ENCODE results near the gene MEAF6. TPM values are rescaled to one million over a fixed set of nuclear protein-coding genes. Genes with fewer than 3 reads are reported as not detected.
A peak's percentile ranks its signal among the peaks of the same experiment; 100 is the strongest.

MEAF6 gene
- total and polyA plus RNA-seq, 4 experiments from 2014 or later, result 97.9 to 221 (median 115) TPM

- H3K4me1 Mint-ChIP-seq, result peaks cover 15 to 58% (median 32%) of the 10 kb centered on the region in 4 donors
- peak overlapping the region; percentile 84 to 100 (median 91) for H3K27ac Mint-ChIP-seq
- peaks cover 0 to 2% (median 0%) of the 10 kb centered on the region in 8 donors for H3K9me3 Mint-ChIP-seq
- intact Hi-C loops (cut with micrococcal nuclease), result no loop called here
- H3K4me3 Mint-ChIP-seq, result peak overlapping the region in 4 of 8 donors; percentile 34 to 64 (median 52)
- peak overlapping the region; percentile 96 for H3K27ac ChIP-seq (ENCODE audit: low read depth, low read length)
- no peak overlapping the region for H3K4me3 ChIP-seq (ENCODE audit: low read length in 2 of 2)
- peaks cover 44% of the 10 kb centered on the region for H3K4me1 ChIP-seq (ENCODE audit: insufficient read depth, low read length)
- peak in 3 of 5 donors; percentile 3 to 46 (median 12) for DNase-seq
- peaks cover 34 to 78% of the 10 kb centered on the region in 2 donors for H3K36me3 Mint-ChIP-seq
- no peaks in the 10 kb centered on the region for H3K27me3 Mint-ChIP-seq
- peaks cover 69% of the 10 kb centered on the region for H3K36me3 ChIP-seq (ENCODE audit: insufficient read depth, low read length)
- CTCF ChIA-PET (ENCODE audit: partially characterized antibody), result interaction anchor here (11.5 kb wide), 1 partner anchor 25 kb away, joined by 417 read pairs; no protein-coding TSS in a partner anchor
- no peaks in the 10 kb centered on the region for H3K27me3 ChIP-seq (ENCODE audit: insufficient read depth, low read length)
- H3K9me3 ChIP-seq (ENCODE audit: control insufficient read depth in 1 of 2, low read length in 2 of 2), result no peaks in the 10 kb centered on the region
- POLR2A ChIA-PET (ENCODE audit: partially characterized antibody), result interaction anchor here (1.0 to 11.1 kb wide), 6 partner anchors 7 to 211 kb away, joined by 3 to 229 read pairs (median 4); partner anchors contain the start of genes CDCA8, MEAF6 and ZC3H12A
Observed at GRCh38 chr1:37481289-37482003, 33.1 kb downstream of the MEAF6 start.

- ChIA-PET POLR2A (ENCODE audit: partially characterized antibody) (interaction anchor here (1.0 to 11.1 kb wide), 7 partner anchors 6 to 211 kb away, joined by 3 to 229 read pairs (median 4); partner anchors contain the start of genes CDCA8, MEAF6, SNIP1 and ZC3H12A), CTCF (ENCODE audit: partially characterized antibody) (interaction anchor here (11.5 kb wide), 1 partner anchor 24 kb away, joined by 417 read pairs; no protein-coding TSS in a partner anchor)
- Mint-ChIP-seq H3K27ac (peak overlapping the region; percentile 84 to 100 (median 97)), H3K4me3 (peak overlapping the region; percentile 13 to 97 (median 45)), H3K4me1 (peaks cover 15 to 62% (median 32%) of the 10 kb centered on the region in 4 donors), H3K27me3 (no peaks in the 10 kb centered on the region), H3K9me3 (peaks cover 0 to 2% (median 0%) of the 10 kb centered on the region in 8 donors), H3K36me3 (peaks cover 40 to 83% of the 10 kb centered on the region in 2 donors)
- peak overlapping the region in 1 of 2 donors; percentile 7 for H3K4me3 ChIP-seq (ENCODE audit: low read length in 2 of 2)
- no peaks in the 10 kb centered on the region for H3K9me3 ChIP-seq (ENCODE audit: control insufficient read depth in 1 of 2, low read length in 2 of 2)
- H3K36me3 ChIP-seq (ENCODE audit: insufficient read depth, low read length), result peaks cover 77% of the 10 kb centered on the region
- peak overlapping the region; percentile 96 for H3K27ac ChIP-seq (ENCODE audit: low read depth, low read length)
- H3K27me3 ChIP-seq (ENCODE audit: insufficient read depth, low read length), result no peaks in the 10 kb centered on the region
- intact Hi-C loops (cut with micrococcal nuclease), result no loop called here
- DNase-seq, result peak in 1 of 5 donors; percentile 5
- peaks cover 39% of the 10 kb centered on the region for H3K4me1 ChIP-seq (ENCODE audit: insufficient read depth, low read length)
Observed at GRCh38 chr1:37480581-37481288, 33.8 kb downstream of the MEAF6 start.

DNA sequence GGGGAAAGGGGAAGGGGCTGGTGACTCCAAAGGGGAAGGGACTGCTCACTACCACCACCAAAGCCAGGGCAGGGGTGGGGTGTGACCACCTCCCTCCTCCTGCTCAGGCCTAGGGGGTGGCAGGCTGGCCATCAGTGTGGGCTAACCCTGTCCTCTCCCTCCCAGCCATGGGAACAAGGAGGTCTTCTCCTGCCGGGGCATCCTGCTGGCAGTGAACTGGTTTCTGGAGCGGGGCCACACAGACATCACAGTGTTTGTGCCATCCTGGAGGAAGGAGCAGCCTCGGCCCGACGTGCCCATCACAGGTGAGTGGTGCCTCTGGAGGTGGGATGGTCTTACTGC, 34.5 kb downstream of the MEAF6 start:
- peaks cover 39% of the 10 kb centered on the region for H3K4me1 ChIP-seq (ENCODE audit: insufficient read depth, low read length)
- ChIA-PET POLR2A (ENCODE audit: partially characterized antibody) (interaction anchor here (1.1 to 10.8 kb wide), 11 partner anchors 6 to 1095 kb away, joined by 3 to 229 read pairs (median 13); partner anchors contain the start of genes CDCA8, MEAF6, MTF1 and SNIP1), CTCF (ENCODE audit: partially characterized antibody) (interaction anchor here (2.3 to 9.9 kb wide), 2 partner anchors 23 to 211 kb away, joined by 11 to 101 read pairs; partner anchors contain the start of gene CDCA8)
- H3K27me3 ChIP-seq (ENCODE audit: insufficient read depth, low read length), result no peaks in the 10 kb centered on the region
- Mint-ChIP-seq H3K27ac (peak overlapping the region; percentile 84 to 100 (median 98)), H3K27me3 (no peaks in the 10 kb centered on the region), H3K4me3 (peak overlapping the region; percentile 95 to 99 (median 97)), H3K36me3 (peaks cover 45 to 88% of the 10 kb centered on the region in 2 donors), H3K9me3 (peaks cover 0 to 2% (median 0%) of the 10 kb centered on the region in 8 donors), H3K4me1 (peaks cover 15 to 62% (median 32%) of the 10 kb centered on the region in 4 donors)
- intact Hi-C loops (cut with micrococcal nuclease), result no loop called here
- H3K36me3 ChIP-seq (ENCODE audit: insufficient read depth, low read length), result peaks cover 74% of the 10 kb centered on the region
- DNase-seq, result no peak
- H3K27ac ChIP-seq (ENCODE audit: low read depth, low read length), result peak overlapping the region; percentile 96
- no peaks in the 10 kb centered on the region for H3K9me3 ChIP-seq (ENCODE audit: control insufficient read depth in 1 of 2, low read length in 2 of 2)
- peak overlapping the region; percentile 85 to 96 for H3K4me3 ChIP-seq (ENCODE audit: low read length in 2 of 2)

DNA sequence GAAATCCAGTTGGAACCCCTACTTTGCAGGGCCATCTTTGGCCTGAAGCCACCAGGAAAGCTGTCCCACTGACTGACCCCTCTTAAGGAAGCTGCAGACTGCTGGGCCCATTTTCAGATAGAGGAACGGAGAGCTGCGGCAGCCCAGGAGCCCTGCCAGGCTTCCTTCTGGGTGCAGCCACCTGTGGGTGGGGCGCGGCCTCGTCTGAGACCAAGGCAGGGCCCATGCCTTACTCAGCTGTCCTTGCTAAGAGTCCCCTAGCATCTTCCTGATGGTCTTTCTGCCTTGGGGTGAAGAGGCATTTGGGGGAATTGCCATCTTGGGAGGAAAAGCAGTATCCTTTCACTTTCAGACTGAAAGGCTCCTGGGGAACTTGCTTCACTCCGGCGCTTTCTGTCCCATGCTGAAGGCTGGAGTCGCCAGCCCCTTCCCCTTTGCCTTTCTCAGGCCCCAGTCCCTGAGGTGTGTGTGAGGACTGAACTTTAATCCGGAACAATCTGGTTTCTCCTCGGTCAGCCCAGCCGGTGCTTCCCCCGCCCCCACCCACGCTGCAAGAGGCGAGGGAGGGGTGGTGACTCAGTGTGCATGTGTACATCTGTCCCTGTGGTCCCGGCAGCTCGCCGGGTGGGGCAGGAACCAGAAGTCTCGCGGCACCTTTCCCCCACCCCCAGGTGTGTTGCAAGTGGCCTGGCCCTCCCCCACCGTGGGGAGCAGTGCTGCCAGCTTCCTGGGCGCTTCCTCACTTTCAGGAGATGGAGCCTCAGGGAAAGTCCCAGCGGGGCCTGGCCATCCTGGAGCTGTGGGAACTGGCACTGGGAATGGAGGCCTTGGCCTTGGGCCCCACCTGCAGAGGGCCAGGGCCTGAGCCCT, 35.1 kb downstream of the MEAF6 start:
- H3K36me3 ChIP-seq (ENCODE audit: insufficient read depth, low read length), result peaks cover 71% of the 10 kb centered on the region
- peak overlapping the region; percentile 85 to 96 for H3K4me3 ChIP-seq (ENCODE audit: low read length in 2 of 2)
- peaks cover 47 to 86% of the 10 kb centered on the region in 2 donors for H3K36me3 Mint-ChIP-seq
- ChIA-PET POLR2A (ENCODE audit: partially characterized antibody) (interaction anchor here (0.7 to 10.8 kb wide), 18 partner anchors 7 to 1319 kb away, joined by 3 to 229 read pairs (median 9); partner anchors contain the start of genes C1orf122, CDCA8, MEAF6 and MRPS15), CTCF (ENCODE audit: partially characterized antibody) (interaction anchor here (1.2 to 10.6 kb wide), 7 partner anchors 8 to 212 kb away, joined by 4 to 219 read pairs (median 8); partner anchors contain the start of genes CDCA8 and MEAF6)
- no peaks in the 10 kb centered on the region for H3K27me3 Mint-ChIP-seq
- peak; percentile 82 to 97 (median 84) for DNase-seq
- H3K27ac ChIP-seq (ENCODE audit: low read depth, low read length), result peak overlapping the region; percentile 96
- peaks cover 39% of the 10 kb centered on the region for H3K4me1 ChIP-seq (ENCODE audit: insufficient read depth, low read length)
- peaks cover 15 to 62% (median 32%) of the 10 kb centered on the region in 4 donors for H3K4me1 Mint-ChIP-seq
- no peaks in the 10 kb centered on the region for H3K9me3 ChIP-seq (ENCODE audit: control insufficient read depth in 1 of 2, low read length in 2 of 2)
- peak overlapping the region; percentile 97 to 100 (median 99) for H3K27ac Mint-ChIP-seq
- H3K4me3 Mint-ChIP-seq, result peak overlapping the region; percentile 95 to 99 (median 97)
- intact Hi-C loops (cut with micrococcal nuclease), result loop anchor here (1.0 to 5.0 kb wide), 5 partner anchors 8 to 1513 kb away; partner anchors contain the start of genes AKIRIN1, C1orf122 and YRDC
- H3K27me3 ChIP-seq (ENCODE audit: insufficient read depth, low read length), result no peaks in the 10 kb centered on the region
- peaks cover 0 to 2% (median 0%) of the 10 kb centered on the region in 8 donors for H3K9me3 Mint-ChIP-seq

- Histone ChIP-seq H3K9me3 (ENCODE audit: control insufficient read depth in 1 of 2, low read length in 2 of 2) (no peaks in the 10 kb centered on the region), H3K4me1 (ENCODE audit: insufficient read depth, low read length) (peaks cover 40% of the 10 kb centered on the region), H3K36me3 (ENCODE audit: insufficient read depth, low read length) (peaks cover 65% of the 10 kb centered on the region), H3K4me3 (ENCODE audit: low read length in 2 of 2) (peak overlapping the region; percentile 85 to 96), H3K27ac (ENCODE audit: low read depth, low read length) (peak overlapping the region; percentile 96), H3K27me3 (ENCODE audit: insufficient read depth, low read length) (no peaks in the 10 kb centered on the region)
- H3K9me3 Mint-ChIP-seq, result peaks cover 0 to 2% (median 0%) of the 10 kb centered on the region in 8 donors
- DNase-seq, result peak; percentile 61 to 74 (median 69)
- intact Hi-C loops (cut with micrococcal nuclease), result loop anchor here (1.0 to 5.0 kb wide), 5 partner anchors 8 to 1513 kb away; partner anchors contain the start of genes AKIRIN1, C1orf122 and YRDC
- ChIA-PET CTCF (ENCODE audit: partially characterized antibody) (interaction anchor here (0.7 to 10.6 kb wide), 10 partner anchors 9 to 212 kb away, joined by 3 to 219 read pairs (median 4); partner anchors contain the start of genes CDCA8 and MEAF6), POLR2A (ENCODE audit: partially characterized antibody) (interaction anchor here (0.7 to 10.8 kb wide), 18 partner anchors 7 to 1318 kb away, joined by 3 to 229 read pairs (median 9); partner anchors contain the start of genes C1orf122, CDCA8, MEAF6 and MRPS15)
- H3K36me3 Mint-ChIP-seq, result peaks cover 47 to 82% of the 10 kb centered on the region in 2 donors
- H3K27ac Mint-ChIP-seq, result peak overlapping the region; percentile 97 to 100 (median 99)
- H3K4me1 Mint-ChIP-seq, result peaks cover 14 to 58% (median 32%) of the 10 kb centered on the region in 4 donors
- no peaks in the 10 kb centered on the region for H3K27me3 Mint-ChIP-seq
- H3K4me3 Mint-ChIP-seq, result peak overlapping the region; percentile 95 to 99 (median 97)
Observed at GRCh38 chr1:37478890-37479254, 35.7 kb downstream of the MEAF6 start.
